ENCODE measurements around the gene CLNK. TPM values are rescaled to one million over a fixed set of nuclear protein-coding genes. Genes with fewer than 3 reads are reported as not detected.

The CLNK gene
- total RNA-seq, 1 donor = 0.52 TPM

GRCh38 chr4:10521424-10521823 lies 163.1 kb downstream of the CLNK start:
- H3K27me3 ChIP-seq (ENCODE audit: insufficient read depth, low read length) = no peaks in the 10 kb centered on the region
- no peaks in the 10 kb centered on the region for H3K9me3 ChIP-seq (ENCODE audit: low read depth, low read length)
- H3K4me1 ChIP-seq (ENCODE audit: insufficient read depth, low read length) = no peaks in the 10 kb centered on the region
- no peak overlapping the region for H3K4me3 ChIP-seq (ENCODE audit: low read length)

DNA sequence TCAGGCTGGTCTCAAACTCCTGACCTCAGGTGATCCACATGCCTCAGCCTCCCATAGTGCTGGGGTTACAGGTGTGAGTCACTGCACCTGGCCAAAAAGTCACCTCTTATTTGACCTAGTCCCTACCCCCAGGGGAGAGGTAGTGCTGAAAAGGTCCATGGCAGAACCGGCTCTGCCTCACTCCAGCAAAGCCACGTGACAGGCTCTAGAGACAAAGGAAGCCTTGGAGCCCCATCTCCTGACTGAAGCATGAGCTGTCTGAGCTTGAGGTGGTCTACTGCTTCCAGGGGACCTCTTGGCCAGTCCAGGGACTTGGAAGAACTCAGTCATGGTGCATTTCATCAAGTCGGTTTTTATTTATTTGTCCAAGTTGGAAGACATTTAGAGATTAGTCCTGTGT lies 174.8 kb downstream of the CLNK start:
- Histone ChIP-seq H3K27me3 (ENCODE audit: insufficient read depth, low read length) (no peaks in the 10 kb centered on the region), H3K4me1 (ENCODE audit: insufficient read depth, low read length) (no peaks in the 10 kb centered on the region)

GRCh38 chr4:10506077-10506476 lies 178.5 kb downstream of the CLNK start:
- Histone ChIP-seq H3K27me3 (ENCODE audit: insufficient read depth, low read length) (no peaks in the 10 kb centered on the region), H3K4me1 (ENCODE audit: insufficient read depth, low read length) (no peaks in the 10 kb centered on the region), H3K4me3 (ENCODE audit: low read length) (no peak overlapping the region), H3K9me3 (ENCODE audit: low read depth, low read length) (peaks cover 12% of the 10 kb centered on the region)

More for the DNA sequence above, 174.8 kb downstream of the CLNK start:
- Histone ChIP-seq H3K4me3 (ENCODE audit: low read length) (no peak overlapping the region), H3K9me3 (ENCODE audit: low read depth, low read length) (peaks cover 12% of the 10 kb centered on the region)

DNA sequence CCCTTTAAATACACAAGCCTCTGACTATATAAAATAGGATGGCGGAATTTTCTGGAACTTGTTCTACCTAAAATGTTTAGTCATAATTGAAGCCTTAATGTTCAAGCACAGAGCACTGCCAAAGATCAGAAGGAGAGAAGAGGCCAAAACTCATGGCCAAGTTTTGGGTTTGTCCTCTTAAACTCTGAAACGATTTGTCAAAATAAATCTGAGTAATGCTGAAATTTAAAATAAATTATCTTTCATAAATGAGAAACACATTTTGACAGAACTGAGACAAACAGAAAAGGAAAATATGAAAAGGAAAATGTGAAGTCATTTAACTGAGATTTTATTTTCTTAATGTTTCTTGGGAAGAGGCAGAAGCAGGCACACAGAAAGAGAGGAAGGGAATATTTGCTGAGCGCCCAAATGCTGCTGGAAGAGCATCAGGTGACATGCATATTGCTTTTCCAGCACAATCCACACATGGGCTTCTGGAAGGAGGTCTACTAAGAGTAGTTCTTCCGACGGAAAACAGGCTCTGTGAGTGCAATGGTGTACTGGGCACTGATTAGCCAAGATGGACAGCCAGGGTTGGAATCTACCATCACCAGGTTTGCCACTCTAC lies 179.9 kb downstream of the CLNK start:
- H3K9me3 ChIP-seq (ENCODE audit: low read depth, low read length) = peaks cover 12% of the 10 kb centered on the region
- no peaks in the 10 kb centered on the region for H3K27me3 ChIP-seq (ENCODE audit: insufficient read depth, low read length)
- no peak overlapping the region for H3K4me3 ChIP-seq (ENCODE audit: low read length)

GRCh38 chr4:10502717-10503116 lies 181.9 kb downstream of the CLNK start:
- no peak overlapping the region for H3K4me3 ChIP-seq (ENCODE audit: low read length)
- no peaks in the 10 kb centered on the region for H3K4me1 ChIP-seq (ENCODE audit: insufficient read depth, low read length)
- no peaks in the 10 kb centered on the region for H3K27me3 ChIP-seq (ENCODE audit: insufficient read depth, low read length)
- peaks cover 12% of the 10 kb centered on the region for H3K9me3 ChIP-seq (ENCODE audit: low read depth, low read length)

More for the DNA sequence above, 179.9 kb downstream of the CLNK start:
- no peaks in the 10 kb centered on the region for H3K4me1 ChIP-seq (ENCODE audit: insufficient read depth, low read length)

DNA sequence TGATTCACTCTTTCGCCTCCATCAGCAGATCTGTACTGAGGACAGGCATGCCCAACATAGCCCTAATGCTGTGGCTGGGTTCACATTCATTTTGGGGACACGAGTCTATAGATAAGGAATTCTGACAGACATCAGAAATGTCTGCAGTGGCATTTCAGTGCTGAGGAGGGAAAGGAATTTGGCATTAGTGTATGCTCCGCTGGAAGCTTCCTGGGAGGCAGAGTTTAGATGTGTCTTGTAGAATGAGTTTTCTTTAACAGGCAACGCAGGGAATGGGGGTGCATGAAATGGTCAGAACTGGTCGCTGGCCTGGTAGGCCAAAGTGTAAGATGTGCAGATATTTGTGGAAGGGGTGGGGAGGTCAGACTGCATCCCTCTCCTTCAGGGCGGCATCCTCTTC lies 183.8 kb downstream of the CLNK start:
- peaks cover 5% of the 10 kb centered on the region for H3K9me3 ChIP-seq (ENCODE audit: low read depth, low read length)
- no peak overlapping the region for H3K4me3 ChIP-seq (ENCODE audit: low read length)
- no peaks in the 10 kb centered on the region for H3K27me3 ChIP-seq (ENCODE audit: insufficient read depth, low read length)
- H3K4me1 ChIP-seq (ENCODE audit: insufficient read depth, low read length) = no peaks in the 10 kb centered on the region

- H3K4me1 ChIP-seq (ENCODE audit: insufficient read depth, low read length) = no peaks in the 10 kb centered on the region
- no peak overlapping the region for H3K4me3 ChIP-seq (ENCODE audit: low read length)
- H3K27me3 ChIP-seq (ENCODE audit: insufficient read depth, low read length) = no peaks in the 10 kb centered on the region
- H3K9me3 ChIP-seq (ENCODE audit: low read depth, low read length) = no peaks in the 10 kb centered on the region
Measured at GRCh38 chr4:10496200-10496599, 188.4 kb downstream of the CLNK start.

DNA sequence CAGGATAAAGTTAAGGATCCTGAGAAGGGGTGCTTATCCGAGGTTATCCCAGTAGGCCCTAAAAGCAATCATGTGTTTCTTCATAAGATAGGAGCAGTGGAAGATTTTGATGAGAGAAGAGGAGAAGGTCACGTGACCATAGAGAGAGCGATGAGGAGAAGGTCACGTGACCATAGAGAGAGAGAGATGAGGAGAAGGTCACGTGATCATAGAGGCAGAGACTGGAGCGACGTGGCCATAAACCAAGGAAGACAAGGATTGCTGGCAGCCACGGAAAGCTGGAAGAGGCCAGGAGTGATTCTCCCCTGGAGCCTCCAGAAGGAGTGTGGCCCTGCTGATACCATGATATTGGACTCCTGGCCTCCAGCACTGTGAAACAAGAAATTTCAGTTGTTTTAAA lies 188.9 kb downstream of the CLNK start:
- Histone ChIP-seq H3K9me3 (ENCODE audit: low read depth, low read length) (no peaks in the 10 kb centered on the region), H3K4me3 (ENCODE audit: low read length) (no peak overlapping the region), H3K27me3 (ENCODE audit: insufficient read depth, low read length) (no peaks in the 10 kb centered on the region), H3K4me1 (ENCODE audit: insufficient read depth, low read length) (no peaks in the 10 kb centered on the region)

- no peak overlapping the region for H3K4me3 ChIP-seq (ENCODE audit: low read length)
- H3K9me3 ChIP-seq (ENCODE audit: low read depth, low read length) = no peaks in the 10 kb centered on the region
- no peaks in the 10 kb centered on the region for H3K4me1 ChIP-seq (ENCODE audit: insufficient read depth, low read length)
- no peaks in the 10 kb centered on the region for H3K27me3 ChIP-seq (ENCODE audit: insufficient read depth, low read length)
Measured at GRCh38 chr4:10492464-10492863, 192.1 kb downstream of the CLNK start.

- Histone ChIP-seq H3K9me3 (ENCODE audit: low read depth, low read length) (no peaks in the 10 kb centered on the region), H3K4me3 (ENCODE audit: low read length) (no peak overlapping the region), H3K4me1 (ENCODE audit: insufficient read depth, low read length) (no peaks in the 10 kb centered on the region), H3K27me3 (ENCODE audit: insufficient read depth, low read length) (no peaks in the 10 kb centered on the region)
Measured at GRCh38 chr4:10491401-10491800, 193.2 kb downstream of the CLNK start.

GRCh38 chr4:10490996-10491395 lies 193.6 kb downstream of the CLNK start:
- no peaks in the 10 kb centered on the region for H3K27me3 ChIP-seq (ENCODE audit: insufficient read depth, low read length)
- H3K4me3 ChIP-seq (ENCODE audit: low read length) = no peak overlapping the region
- H3K4me1 ChIP-seq (ENCODE audit: insufficient read depth, low read length) = no peaks in the 10 kb centered on the region
- H3K9me3 ChIP-seq (ENCODE audit: low read depth, low read length) = no peaks in the 10 kb centered on the region

DNA sequence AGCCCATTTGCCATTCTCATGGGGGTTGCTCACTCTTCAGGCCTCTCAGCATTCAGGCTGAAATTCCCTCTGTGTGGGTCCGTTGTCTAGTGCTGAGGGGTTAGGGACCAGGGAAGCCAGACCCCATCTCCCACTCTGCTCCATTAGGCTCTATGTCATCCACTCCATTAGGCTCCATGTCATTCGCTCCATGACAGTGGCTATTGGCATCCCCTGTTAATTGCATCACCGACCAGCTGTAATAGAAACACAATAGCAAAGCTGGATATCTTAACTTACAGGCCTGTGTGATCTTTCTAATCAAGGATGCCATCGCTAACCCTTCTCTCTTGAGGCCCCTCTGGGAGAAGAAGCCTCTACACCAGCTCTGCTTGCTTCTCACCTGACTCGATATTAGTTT lies 201.7 kb downstream of the CLNK start:
- Histone ChIP-seq H3K27me3 (ENCODE audit: insufficient read depth, low read length) (no peaks in the 10 kb centered on the region), H3K4me3 (ENCODE audit: low read length) (no peak overlapping the region), H3K4me1 (ENCODE audit: insufficient read depth, low read length) (no peaks in the 10 kb centered on the region), H3K9me3 (ENCODE audit: low read depth, low read length) (no peaks in the 10 kb centered on the region)

GRCh38 chr4:10480616-10481015 lies 204.0 kb downstream of the CLNK start:
- Histone ChIP-seq H3K4me1 (ENCODE audit: insufficient read depth, low read length) (no peaks in the 10 kb centered on the region), H3K9me3 (ENCODE audit: low read depth, low read length) (no peaks in the 10 kb centered on the region), H3K27me3 (ENCODE audit: insufficient read depth, low read length) (peaks cover 2% of the 10 kb centered on the region), H3K4me3 (ENCODE audit: low read length) (no peak overlapping the region)

DNA sequence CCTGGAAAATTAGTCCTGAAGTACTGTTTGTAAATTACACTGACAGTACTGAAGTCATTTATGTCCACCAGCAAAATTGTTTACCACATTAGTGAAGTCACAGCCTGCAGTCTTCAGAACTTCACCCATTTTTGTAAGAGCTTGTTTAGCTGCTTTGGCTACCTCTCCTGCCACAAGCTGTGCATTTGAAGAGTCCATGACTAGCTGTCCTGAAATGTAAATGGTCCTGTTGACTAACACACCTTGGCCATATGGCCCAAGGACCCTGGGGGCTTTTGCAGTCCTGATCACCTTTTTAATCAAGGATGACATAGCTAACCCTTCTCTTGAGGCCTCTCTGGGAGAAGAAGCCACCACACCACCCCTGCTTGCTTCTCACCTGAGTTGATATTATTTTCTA lies 205.9 kb downstream of the CLNK start:
- Histone ChIP-seq H3K9me3 (ENCODE audit: low read depth, low read length) (no peaks in the 10 kb centered on the region), H3K4me1 (ENCODE audit: insufficient read depth, low read length) (no peaks in the 10 kb centered on the region), H3K4me3 (ENCODE audit: low read length) (no peak overlapping the region), H3K27me3 (ENCODE audit: insufficient read depth, low read length) (peaks cover 2% of the 10 kb centered on the region)

DNA sequence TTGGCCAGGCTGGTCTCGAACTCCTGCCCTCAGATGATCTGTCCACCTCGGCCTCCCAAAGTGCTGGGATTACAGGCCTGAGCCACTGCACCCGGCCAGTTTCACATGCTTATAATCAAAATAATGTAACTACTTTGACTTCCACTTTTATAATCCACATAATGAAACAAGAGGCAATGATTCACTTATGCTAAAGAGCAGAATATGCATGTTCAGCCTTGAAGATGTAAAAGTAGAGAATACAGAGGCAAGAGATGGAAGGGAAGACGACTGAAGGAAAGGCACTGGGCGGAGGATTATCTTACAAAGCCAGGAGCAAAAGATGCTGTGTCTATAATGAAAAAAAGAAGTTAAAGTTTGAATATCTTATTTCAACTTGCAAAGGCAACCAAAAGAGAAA lies 214.1 kb downstream of the CLNK start:
- H3K4me1 ChIP-seq (ENCODE audit: insufficient read depth, low read length) = no peaks in the 10 kb centered on the region
- H3K4me3 ChIP-seq (ENCODE audit: low read length) = no peak overlapping the region
- H3K27me3 ChIP-seq (ENCODE audit: insufficient read depth, low read length) = peaks cover 4% of the 10 kb centered on the region
- H3K9me3 ChIP-seq (ENCODE audit: low read depth, low read length) = no peaks in the 10 kb centered on the region

- H3K4me1 ChIP-seq (ENCODE audit: insufficient read depth, low read length) = peaks cover 8% of the 10 kb centered on the region
- peaks cover 37% of the 10 kb centered on the region for H3K27me3 ChIP-seq (ENCODE audit: insufficient read depth, low read length)
- H3K4me3 ChIP-seq (ENCODE audit: low read length) = no peak overlapping the region
- H3K9me3 ChIP-seq (ENCODE audit: low read depth, low read length) = no peaks in the 10 kb centered on the region
Measured at GRCh38 chr4:10466161-10466560, 218.4 kb downstream of the CLNK start.
